Stimulated activated CD4-positive, alpha-beta T cell treated with anti-CD3 and anti-CD28 coated beads, Interleukin-2, amount 100 ng/mL, for 4 hours (primary cell): ENCODE data around the gene RPL11.
"Not testable (repeated sequence)": the region's sequence is repeated elsewhere in the genome, so short reads cannot be mapped to it uniquely, and the experiment has no call there.

Experiments used
- DNase-seq: peaks from one replicate; pipeline ENCODE4 v3.0.0-alpha.2; 2020; ENCODE audit warnings: low read depth

The RPL11 gene

DNA sequence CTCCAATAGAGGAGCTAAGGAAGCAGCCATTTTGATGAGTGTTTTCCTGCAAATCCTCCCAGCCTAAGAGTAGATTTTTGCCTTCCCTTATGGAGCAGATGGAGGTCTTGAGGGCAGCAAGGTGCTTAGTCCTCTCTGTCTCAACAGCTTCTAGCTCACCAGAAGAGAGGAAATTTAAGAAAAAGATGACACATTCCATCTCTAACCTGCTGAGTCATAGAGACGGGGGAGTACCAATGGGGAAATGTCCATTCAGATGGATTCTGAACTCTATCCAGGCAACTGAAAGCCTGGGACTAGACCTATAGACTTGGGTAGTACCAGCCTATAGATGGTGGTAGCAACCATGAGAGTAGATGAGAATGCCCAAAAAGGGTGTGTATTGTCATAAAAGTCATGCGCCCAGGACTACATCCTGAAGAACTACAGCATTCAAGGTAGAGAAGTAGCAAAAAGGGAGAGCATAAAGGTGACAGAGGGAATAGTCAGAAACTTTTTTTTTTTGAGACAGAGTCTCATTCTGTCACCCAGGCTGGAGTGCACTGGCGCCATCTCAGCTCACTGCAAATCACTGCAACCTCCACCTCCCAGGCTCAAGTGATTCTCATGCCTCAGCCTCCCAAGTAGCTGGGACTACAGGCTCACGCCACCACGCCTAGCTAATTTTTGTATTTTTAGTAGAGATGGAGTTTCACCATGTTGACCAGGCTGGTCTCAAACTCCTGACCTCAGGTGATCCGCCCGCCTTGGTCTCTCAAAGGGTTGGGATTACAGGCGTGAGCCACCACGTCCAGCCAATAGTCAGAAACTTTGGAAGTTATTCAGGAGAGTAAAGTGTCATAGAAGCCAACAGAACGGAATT, 41.0 kb downstream of the RPL11 start:
- no peak for DNase-seq

DNA sequence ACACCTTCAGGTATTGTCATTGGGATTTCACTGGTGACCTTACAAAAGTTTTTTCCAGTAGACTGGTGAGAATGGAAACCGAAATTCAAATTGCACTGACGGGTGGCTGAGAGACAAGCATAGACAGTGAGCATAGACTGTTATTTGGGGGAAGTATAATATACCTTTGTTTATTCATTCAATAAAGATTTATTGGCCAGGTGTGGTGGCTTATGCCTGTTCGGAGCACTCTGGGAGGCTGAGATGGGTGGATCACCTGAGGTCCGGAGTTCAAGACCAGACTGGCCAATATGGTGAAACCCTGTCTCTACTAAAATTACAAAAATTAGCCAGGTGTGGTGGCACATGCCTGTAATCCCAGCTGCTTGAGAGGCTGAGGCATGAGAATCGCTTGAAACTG, 41.7 kb downstream of the RPL11 start:
- DNase-seq = not testable (repeated sequence)

DNA sequence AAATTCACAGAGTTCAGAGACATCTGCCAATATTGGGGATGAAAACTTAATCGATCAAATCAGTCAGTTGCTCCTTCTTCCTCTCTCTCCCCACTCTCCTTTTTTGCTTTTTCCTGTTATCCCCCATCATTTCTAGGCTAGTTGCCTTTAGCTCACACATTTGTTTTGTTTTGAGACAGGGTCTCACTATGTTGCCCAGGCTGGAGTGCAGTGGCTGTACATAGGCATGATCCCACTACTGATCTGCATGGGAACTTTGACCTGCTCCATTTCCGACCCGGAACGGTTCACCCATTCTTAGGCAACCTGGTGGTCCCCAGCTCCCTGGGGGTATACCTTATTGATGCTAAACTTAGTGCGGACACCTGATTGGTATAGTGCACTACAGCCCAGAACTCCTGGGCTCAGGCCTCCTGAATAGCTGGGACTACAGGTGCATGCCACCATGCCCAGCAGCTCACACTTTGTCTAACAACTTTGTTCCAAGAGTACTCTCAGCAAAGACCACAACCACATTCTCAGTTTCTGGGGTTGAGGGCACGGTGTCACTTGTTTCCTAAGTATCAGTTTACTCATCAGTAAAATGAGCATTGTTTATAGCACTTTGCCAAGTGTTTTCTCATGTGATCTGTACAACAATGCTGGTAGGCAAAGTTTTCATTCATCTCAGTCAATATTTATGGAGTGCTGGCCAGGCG, 45.0 kb downstream of the RPL11 start:
- DNase-seq = no peak

DNA sequence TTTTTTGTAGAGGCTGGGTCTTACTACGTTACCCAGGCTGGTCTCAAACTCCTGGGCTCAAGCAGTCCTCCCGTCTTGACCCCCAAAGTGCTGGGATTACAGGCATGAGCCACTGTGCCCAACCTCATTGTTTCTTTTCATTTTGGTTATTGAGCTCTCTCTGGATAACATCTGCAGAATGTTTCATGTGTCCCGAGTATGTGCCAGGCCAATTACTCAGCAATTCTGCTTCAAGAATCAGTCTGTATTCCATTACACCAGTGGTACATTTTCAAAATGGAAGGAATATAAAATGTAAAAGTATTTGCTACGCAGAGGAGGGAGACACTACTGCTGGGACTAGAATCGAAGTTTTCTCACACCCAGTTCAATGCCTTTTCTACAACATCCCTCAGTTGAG, 50.0 kb downstream of the RPL11 start:
- no peak for DNase-seq

DNA sequence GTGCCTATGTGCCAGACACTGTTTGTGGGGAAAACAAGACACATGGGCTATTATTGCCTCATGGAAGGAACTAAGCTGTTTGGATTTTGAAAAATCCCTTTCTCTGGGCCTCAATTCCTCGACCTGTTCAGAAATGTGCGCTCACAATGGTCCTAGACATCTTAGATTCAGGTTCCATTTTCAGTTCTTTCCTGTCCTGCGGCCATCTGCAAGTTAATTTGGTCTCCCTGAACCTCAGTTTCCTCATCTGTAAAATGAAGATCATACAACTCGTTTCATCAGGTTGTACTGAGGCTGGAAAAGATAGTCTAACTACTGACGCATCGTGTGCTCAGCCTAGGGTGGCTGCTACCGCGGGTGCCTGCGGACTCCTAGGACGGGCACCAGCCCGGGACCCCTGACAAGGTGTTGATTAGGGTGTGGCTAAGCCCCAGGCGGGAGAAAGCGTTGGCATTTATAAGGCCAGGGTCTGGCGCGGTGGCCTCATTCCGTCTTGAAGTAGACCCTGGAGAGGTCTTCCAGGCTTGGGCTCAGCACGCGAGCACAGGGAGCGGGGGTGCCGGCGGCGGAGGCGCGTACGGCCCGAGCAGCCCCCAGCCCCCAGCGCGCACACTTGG, 51.2 kb downstream of the RPL11 start:
- DNase-seq = no peak

DNA sequence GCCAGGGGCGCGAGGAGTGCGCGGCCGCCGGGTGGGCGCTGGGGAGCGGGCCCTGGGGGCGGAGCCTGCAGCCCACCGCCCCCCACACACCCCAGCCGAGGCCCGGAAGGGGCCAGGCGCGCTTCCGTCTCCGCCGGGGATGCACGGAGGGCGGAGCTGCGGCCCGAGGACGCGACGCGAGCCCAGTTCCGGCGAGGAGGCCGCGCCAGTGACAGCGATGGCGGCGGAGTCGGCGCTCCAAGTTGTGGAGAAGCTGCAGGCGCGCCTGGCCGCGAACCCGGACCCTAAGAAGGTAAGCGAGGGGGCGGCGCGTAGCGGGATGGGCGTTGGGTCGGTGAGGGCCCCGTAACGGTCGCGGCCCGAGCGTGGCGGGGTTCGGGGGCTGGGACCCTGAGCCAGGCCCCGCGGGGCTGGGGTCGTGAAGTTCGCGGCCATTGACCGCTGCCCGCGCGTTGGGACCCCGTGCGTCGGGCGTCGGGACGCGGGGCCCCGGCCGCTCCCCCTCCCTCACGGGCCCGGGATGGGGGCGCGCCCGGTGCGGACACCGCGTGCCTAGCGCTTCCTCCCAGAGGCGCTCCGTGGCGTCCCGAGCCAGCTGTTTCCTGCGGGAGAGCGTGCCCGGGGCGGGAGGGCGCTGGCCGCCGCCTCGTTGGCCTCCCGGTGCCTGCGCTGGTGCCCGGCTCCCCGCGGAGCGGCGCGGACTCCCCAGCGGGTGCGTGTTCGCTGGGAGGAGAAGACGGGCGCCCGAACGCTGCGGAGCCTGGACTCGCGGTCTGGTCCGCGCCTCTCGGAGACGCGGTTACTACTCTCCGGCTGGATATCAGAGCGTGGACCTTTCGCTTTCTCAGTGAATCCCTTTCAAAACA, 51.9 kb downstream of the RPL11 start, which contains the start of gene ELOA:
ELOA (plus strand) TSS at position 185 of the 866 bp plus-strand sequence; CDS start at position 218, 33 bp downstream.
- peak; percentile 69 for DNase-seq

DNA sequence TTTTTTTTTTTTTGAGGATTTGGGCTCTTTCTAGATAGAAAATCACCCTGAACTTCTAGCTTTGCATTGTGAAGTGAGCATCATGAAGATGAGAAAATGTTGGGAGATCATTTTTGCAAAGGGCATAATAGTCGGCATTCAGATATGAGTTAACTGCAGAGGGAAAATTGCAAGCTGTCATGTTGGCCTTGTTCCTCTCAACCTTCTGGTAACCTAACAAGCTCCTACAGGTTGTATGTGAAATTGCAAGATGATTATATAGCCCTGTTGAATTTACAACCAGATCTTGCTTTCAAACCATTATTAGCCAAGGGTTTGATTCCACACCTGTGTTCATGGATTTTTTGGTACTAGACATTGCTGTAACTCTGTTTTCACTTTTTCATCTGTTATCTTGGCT, 53.9 kb downstream of the RPL11 start:
- no peak for DNase-seq
